Activated B cell treated with CpG ODN at 0.5 μM for 24 hours (primary cell): ENCODE results near the gene MAN2A1. TPM values are rescaled to one million over a fixed set of nuclear protein-coding genes. Genes with fewer than 3 reads are reported as not detected.

Experiments used
- ATAC-seq: fragments of 200-7000 bp; cut with Tn5 transposase; one replicate; pipeline ENCODE4 v1.10.0; 2021; ENCODE audit warnings: low read depth, mild to moderate bottlenecking, moderate library complexity
- CTCF ChIA-PET: fragments of 350-600 bp; sonication (Branson Sonifier 250); formaldehyde crosslinking; loops from one replicate; lab custom pipeline; 2021; ENCODE audit warnings: antibody characterized with exemption; lab: Charles Lee
- POLR2A ChIA-PET: fragments of 350-600 bp; sonication (Branson Sonifier 250); formaldehyde crosslinking; loops from one replicate; lab custom pipeline; 2021; ENCODE audit warnings: antibody characterized with exemption; lab: Charles Lee
- DNase-seq: peaks from one replicate; pipeline ENCODE4 v3.0.0; 2022
- H3K27ac Mint-ChIP-seq: one replicate; pipeline ENCODE4 v1.8.0; 2020; ENCODE audit warnings: mixed read lengths
- H3K27me3 Mint-ChIP-seq: one replicate; pipeline ENCODE4 v1.8.0; 2021; ENCODE audit warnings: mixed read lengths
- H3K36me3 Mint-ChIP-seq: one replicate; pipeline ENCODE4 v1.8.0; 2021; ENCODE audit warnings: low read depth, mixed read lengths
- H3K4me1 Mint-ChIP-seq: one replicate; pipeline ENCODE4 v1.8.0; 2021; ENCODE audit warnings: mixed read lengths
- H3K4me3 Mint-ChIP-seq: one replicate; pipeline ENCODE4 v1.8.0; 2020; ENCODE audit warnings: mild to moderate bottlenecking, mixed read lengths
- H3K9me3 Mint-ChIP-seq: one replicate; pipeline ENCODE4 v1.8.0; 2020; ENCODE audit warnings: mixed read lengths
- CTCF ChIP-seq: fragments of 200-600 bp; IDR thresholded peaks from one replicate; pipeline ENCODE4 v1.8.0; 2022; ENCODE audit warnings: antibody characterized with exemption, mild to moderate bottlenecking
- intact Hi-C: fragments of 100-400 bp; cut with micrococcal nuclease; formaldehyde crosslinking; loops from one replicate; pipeline ENCODE4 v1.15.1; 2024
- total RNA-seq: library from RNA; stranded (reverse); gene quantifications from 2 replicates; pipeline ENCODE4 v1.2.3, GENCODE V29; 2022

The MAN2A1 gene
- total RNA-seq, 1 donor from 2014 or later: 48.6 TPM

- Mint-ChIP-seq H3K27me3 (no peaks in the 10 kb centered on the region), H3K4me3 (peak overlapping the region; percentile 88), H3K9me3 (peaks cover 6% of the 10 kb centered on the region), H3K27ac (peak overlapping the region; percentile 92), H3K4me1 (peaks cover 65% of the 10 kb centered on the region), H3K36me3 (peaks cover 7% of the 10 kb centered on the region)
- ATAC-seq (no peak), DNase-seq (no peak)
- no peak for TF ChIP-seq CTCF
- CTCF ChIA-PET: no interaction called here
- intact Hi-C loops: loop anchor here (1.0 to 10.0 kb wide), 6 partner anchors 9 to 1401 kb away; partner anchors contain the start of gene WDR36
- POLR2A ChIA-PET: interaction anchor here (1.2 kb wide), 1 partner anchor 143 kb away, joined by 3 read pairs; no protein-coding TSS in a partner anchor
Measured at GRCh38 chr5:109691996-109692395, 2.3 kb downstream of the MAN2A1 start.

GRCh38 chr5:109692852-109693251, 3.1 kb downstream of the MAN2A1 start:
- peak overlapping the region; percentile 88 for H3K4me3 Mint-ChIP-seq
- TF ChIP-seq CTCF: no peak
- peaks cover 7% of the 10 kb centered on the region for H3K36me3 Mint-ChIP-seq
- ATAC-seq (no peak), DNase-seq (no peak)
- intact Hi-C loops: loop anchor here (5.0 to 10.0 kb wide), 3 partner anchors 52 to 934 kb away; no protein-coding TSS in a partner anchor
- no peaks in the 10 kb centered on the region for H3K27me3 Mint-ChIP-seq
- ChIA-PET CTCF (interaction anchor here (0.7 kb wide), 1 partner anchor 556 kb away, joined by 3 read pairs; no protein-coding TSS in a partner anchor), POLR2A (interaction anchor here (0.6 to 1.2 kb wide), 5 partner anchors 9 to 963 kb away, joined by 3 to 7 read pairs (median 4); partner anchors contain the start of gene PJA2)
- H3K27ac Mint-ChIP-seq: peak overlapping the region; percentile 92
- H3K9me3 Mint-ChIP-seq: peaks cover 4% of the 10 kb centered on the region
- H3K4me1 Mint-ChIP-seq: peaks cover 73% of the 10 kb centered on the region

- intact Hi-C loops: loop anchor here (5.0 to 10.0 kb wide), 3 partner anchors 51 to 934 kb away; no protein-coding TSS in a partner anchor
- ChIA-PET CTCF (no interaction called here), POLR2A (interaction anchor here (0.8 kb wide), 1 partner anchor 284 kb away, joined by 5 read pairs; the partner anchor contains the start of gene PJA2)
- TF ChIP-seq CTCF: no peak
- H3K36me3 Mint-ChIP-seq: peaks cover 7% of the 10 kb centered on the region
- H3K4me3 Mint-ChIP-seq: peak overlapping the region; percentile 88
- peaks cover 81% of the 10 kb centered on the region for H3K4me1 Mint-ChIP-seq
- DNase-seq: no peak
- H3K27ac Mint-ChIP-seq: peak overlapping the region; percentile 92
- no peaks in the 10 kb centered on the region for H3K9me3 Mint-ChIP-seq
- no peak for ATAC-seq
- no peaks in the 10 kb centered on the region for H3K27me3 Mint-ChIP-seq
Measured at GRCh38 chr5:109693535-109694400, 4.0 kb downstream of the MAN2A1 start.

GRCh38 chr5:109694451-109694891, 4.7 kb downstream of the MAN2A1 start:
- Mint-ChIP-seq H3K27me3 (no peaks in the 10 kb centered on the region), H3K4me1 (peaks cover 84% of the 10 kb centered on the region), H3K27ac (peak overlapping the region; percentile 92), H3K9me3 (no peaks in the 10 kb centered on the region), H3K36me3 (peaks cover 9% of the 10 kb centered on the region), H3K4me3 (peak overlapping the region; percentile 88)
- ChIA-PET CTCF (no interaction called here), POLR2A (interaction anchor here (1.9 kb wide), 1 partner anchor 1312 kb away, joined by 5 read pairs; the partner anchor contains the start of gene FBXL17)
- no peak for TF ChIP-seq CTCF
- intact Hi-C loops: loop anchor here (5.0 to 10.0 kb wide), 3 partner anchors 50 to 933 kb away; no protein-coding TSS in a partner anchor
- no peak for ATAC-seq
- DNase-seq: no peak
